Pancreas (tissue), 10 donors: ENCODE data around the gene CHD8. TPM values are rescaled to one million over a fixed set of nuclear protein-coding genes. Genes with fewer than 3 reads are reported as not detected.

Experiments
- ATAC-seq, 4 donors: fragments of 200-7000 bp; cut with Tn5 transposase; one replicate each; pipeline versions ENCODE4 v1.8.0 to v1.9.1; 2020; ENCODE audit warnings: mild to moderate bottlenecking in 4 of 4, moderate library complexity in 4 of 4
- DNase-seq, 6 donors: peaks; one replicate each; pipeline ENCODE4 v3.0.0-alpha.2; 2020
- FAIRE-seq: peaks from 2 replicates; lab custom pipeline; 2012; peaks lifted over from hg19 to GRCh38; lab: Jason Lieb, UNC
- H3K27ac ChIP-seq, 4 donors: fragments of 200-600 bp; sonication (generic); 1 replicate in 3 of 4; 2 replicates in 1 of 4; pipeline versions ENCODE4 v1.5.0 to v1.8.0; 2020
- H3K27me3 ChIP-seq, 4 donors: fragments of 200-600 bp; one replicate each; pipeline ENCODE4 v1.8.0; 2021
- H3K36me3 ChIP-seq, 3 donors: fragments of 200-600 bp; sonication (generic) in 1 of 3; one replicate each; pipeline versions ENCODE4 v1.5.0 to v1.8.0; 2020 to 2021
- H3K4me1 ChIP-seq, 3 donors: fragments of 200-600 bp; one replicate each; pipeline ENCODE4 v1.8.0; 2021
- H3K4me3 ChIP-seq, 4 donors: fragments of 200-600 bp; sonication (generic) in 2 of 4; one replicate each; pipeline versions ENCODE4 v1.5.0 to v1.8.0; 2020 to 2021
- H3K9me3 ChIP-seq, 4 donors: fragments of 200-600 bp; one replicate each; pipeline ENCODE4 v1.8.0; 2021
- WGBS, 2 donors: extraction: QIAGEN DNeasy Blood & Tissue Kit; methylation state at CpG; one replicate each; pipeline ENCODE4 v1.1.7; 2013; 5-methylcytosine and 5-hydroxymethylcytosine counted together
- intact Hi-C, 3 donors: fragments of 100-400 bp; cut with DNase I; formaldehyde crosslinking; loops; one replicate each; pipeline versions ENCODE4 v1.11.1 to v1.14.2; 2022
- polyA plus RNA-seq, 2 donors: library from polyadenylated mRNA; stranded (reverse); fragments of 200-250 nt; gene quantifications; one replicate each; pipeline ENCODE4 v1.2.3, GENCODE V29; 2013
- total RNA-seq, 6 donors: library from RNA; stranded (reverse); fragmentation: NEBNext Ultra II Directional in 4 of 6; extraction: Animal tissue kit (Norgen Biotek cat#: 25700) in 4 of 6; gene quantifications; one replicate each; pipeline versions ENCODE4 v1.2.1 to v1.2.4, GENCODE V29; 2021 to 2023
- TF ChIP-seq, protein P1 (sequence below), 4 donors: fragments of 200-600 bp; sonication (generic) in 3 of 4; IDR thresholded peaks; one replicate each; pipeline versions ENCODE4 v1.5.0 to v1.8.0; 2021; ENCODE audit warnings: antibody characterized with exemption in 4 of 4
- donor health status: healthy with polysubstance abuse.
- donor health status: DM: no; HTN: no; CAD: no; lungs with moderate emphysema.
- donor health status: DM: no; HTN: no; CAD: no.
- donor health status: control.
- donor health status: control.
- donor health status: Bipolar disorder and iron deficiency.
- donor health status: DM: yes; HTN: yes; CAD: no.
- donor health status: DM: no; HTN: no; CAD: no.
- donor health status: DM: no; HTN: no; CAD: no.
- donor health status: DM: yes; HTN: yes; CAD: no.

CHD8 gene
- total and polyA plus RNA-seq, 8 donors, result 20.5 to 42.4 (median 25.6) TPM

DNA sequence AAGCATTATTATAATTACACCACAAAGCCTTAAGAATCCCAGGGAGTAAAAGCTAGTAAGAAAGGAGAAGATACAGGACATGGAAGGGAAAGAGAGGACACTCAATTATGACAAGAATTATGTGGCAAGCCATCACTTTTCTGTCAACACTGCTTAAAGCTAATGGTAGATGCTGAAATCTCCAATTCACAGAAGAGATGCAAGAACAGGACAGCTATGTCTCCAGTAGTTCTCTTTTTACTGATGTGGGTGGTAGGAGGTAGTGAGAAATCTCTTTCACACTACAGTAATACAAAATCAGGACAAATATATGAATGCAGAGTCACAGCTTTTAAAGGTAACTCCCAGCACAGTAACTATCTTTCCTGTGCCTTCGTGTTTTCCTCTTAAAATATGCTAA is 29.2 kb downstream of the CHD8 start:
- FAIRE-seq, result no peak
- H3K36me3 ChIP-seq, result peaks cover 4 to 38% (median 28%) of the 10 kb centered on the region in 3 donors
- DNase-seq, result no peak
- H3K4me1 ChIP-seq, result peaks cover 0 to 3% (median 0%) of the 10 kb centered on the region in 3 donors
- intact Hi-C loops, result no loop called here
- 79 to 100% methylated on average over 1 of the region's 1 CpG for WGBS, 2 donors
- H3K27ac ChIP-seq, result no peak overlapping the region
- no peaks in the 10 kb centered on the region for H3K27me3 ChIP-seq
- no peaks in the 10 kb centered on the region for H3K9me3 ChIP-seq
- ATAC-seq, result no peak
- no peak overlapping the region for H3K4me3 ChIP-seq
- TF ChIP-seq, protein P1, sequence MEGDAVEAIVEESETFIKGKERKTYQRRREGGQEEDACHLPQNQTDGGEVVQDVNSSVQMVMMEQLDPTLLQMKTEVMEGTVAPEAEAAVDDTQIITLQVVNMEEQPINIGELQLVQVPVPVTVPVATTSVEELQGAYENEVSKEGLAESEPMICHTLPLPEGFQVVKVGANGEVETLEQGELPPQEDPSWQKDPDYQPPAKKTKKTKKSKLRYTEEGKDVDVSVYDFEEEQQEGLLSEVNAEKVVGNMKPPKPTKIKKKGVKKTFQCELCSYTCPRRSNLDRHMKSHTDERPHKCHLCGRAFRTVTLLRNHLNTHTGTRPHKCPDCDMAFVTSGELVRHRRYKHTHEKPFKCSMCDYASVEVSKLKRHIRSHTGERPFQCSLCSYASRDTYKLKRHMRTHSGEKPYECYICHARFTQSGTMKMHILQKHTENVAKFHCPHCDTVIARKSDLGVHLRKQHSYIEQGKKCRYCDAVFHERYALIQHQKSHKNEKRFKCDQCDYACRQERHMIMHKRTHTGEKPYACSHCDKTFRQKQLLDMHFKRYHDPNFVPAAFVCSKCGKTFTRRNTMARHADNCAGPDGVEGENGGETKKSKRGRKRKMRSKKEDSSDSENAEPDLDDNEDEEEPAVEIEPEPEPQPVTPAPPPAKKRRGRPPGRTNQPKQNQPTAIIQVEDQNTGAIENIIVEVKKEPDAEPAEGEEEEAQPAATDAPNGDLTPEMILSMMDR (IDR thresholded peaks at IDR 0.05), result no peak

DNA sequence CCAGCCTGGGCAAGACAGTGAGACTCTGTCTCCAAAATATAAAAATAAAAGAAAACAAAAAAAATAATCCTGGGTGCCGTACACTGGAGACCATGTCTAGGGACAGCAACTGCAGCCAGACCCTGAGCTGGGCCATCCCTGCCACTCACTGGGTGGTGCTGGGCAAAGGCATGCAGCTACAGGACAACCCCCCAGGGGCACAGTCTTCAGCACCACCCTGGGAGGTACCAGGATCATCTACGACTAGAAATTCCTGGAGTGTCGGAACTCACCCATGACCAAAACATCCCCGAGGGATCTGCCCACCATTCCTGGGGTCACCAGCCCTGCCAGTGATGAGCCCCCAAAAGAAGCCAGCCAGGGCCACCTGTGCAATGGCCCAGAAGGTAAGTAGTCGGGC is 36.4 kb downstream of the CHD8 start:
- TF ChIP-seq, protein P1 (IDR thresholded peaks at IDR 0.05), result no peak
- FAIRE-seq (no peak), ATAC-seq (no peak), DNase-seq (no peak)
- H3K27me3 ChIP-seq, result no peaks in the 10 kb centered on the region
- WGBS, 2 donors, result 90 to 92% methylated on average over 5 of the region's 5 CpGs
- intact Hi-C loops, result loop anchor here in 1 of 3 donors (10.0 kb wide), 1 partner anchor 55 kb away; no protein-coding TSS in a partner anchor
- no peaks in the 10 kb centered on the region for H3K4me1 ChIP-seq
- no peaks in the 10 kb centered on the region for H3K9me3 ChIP-seq
- H3K27ac ChIP-seq, result no peak overlapping the region
- H3K36me3 ChIP-seq, result peaks cover 4 to 54% (median 35%) of the 10 kb centered on the region in 3 donors
- no peak overlapping the region for H3K4me3 ChIP-seq

DNA sequence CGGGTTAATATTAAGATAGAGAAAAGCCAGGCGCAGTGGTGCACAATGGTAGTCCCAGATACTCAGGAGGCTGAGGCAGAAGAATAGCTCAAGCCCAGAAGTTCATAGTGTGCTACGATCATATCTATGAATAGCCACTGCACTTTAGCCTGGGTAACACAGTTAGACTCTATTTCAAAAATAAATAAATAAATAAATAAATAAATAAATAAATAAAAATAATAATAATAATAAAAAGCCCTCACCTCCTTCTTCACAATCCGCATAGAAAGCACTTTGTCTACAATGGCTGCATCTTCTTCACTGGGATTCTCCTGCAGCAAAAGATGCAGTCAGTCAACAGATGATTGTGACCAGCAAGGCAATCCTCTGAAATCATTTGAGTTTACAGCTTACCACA is 40.6 kb downstream of the CHD8 start:
- Histone ChIP-seq H3K9me3 (no peaks in the 10 kb centered on the region), H3K27me3 (no peaks in the 10 kb centered on the region), H3K27ac (no peak overlapping the region), H3K4me1 (no peaks in the 10 kb centered on the region), H3K4me3 (no peak overlapping the region), H3K36me3 (peaks cover 0 to 67% (median 24%) of the 10 kb centered on the region in 3 donors)
- intact Hi-C loops, result loop anchor here in 1 of 3 donors (10.0 kb wide), 1 partner anchor 51 kb away; no protein-coding TSS in a partner anchor
- ATAC-seq (no peak), DNase-seq (no peak), FAIRE-seq (no peak)
- WGBS, 2 donors, result 91 to 94% methylated on average over 4 of the region's 4 CpGs
- TF ChIP-seq, protein P1 (IDR thresholded peaks at IDR 0.05), result no peak

DNA sequence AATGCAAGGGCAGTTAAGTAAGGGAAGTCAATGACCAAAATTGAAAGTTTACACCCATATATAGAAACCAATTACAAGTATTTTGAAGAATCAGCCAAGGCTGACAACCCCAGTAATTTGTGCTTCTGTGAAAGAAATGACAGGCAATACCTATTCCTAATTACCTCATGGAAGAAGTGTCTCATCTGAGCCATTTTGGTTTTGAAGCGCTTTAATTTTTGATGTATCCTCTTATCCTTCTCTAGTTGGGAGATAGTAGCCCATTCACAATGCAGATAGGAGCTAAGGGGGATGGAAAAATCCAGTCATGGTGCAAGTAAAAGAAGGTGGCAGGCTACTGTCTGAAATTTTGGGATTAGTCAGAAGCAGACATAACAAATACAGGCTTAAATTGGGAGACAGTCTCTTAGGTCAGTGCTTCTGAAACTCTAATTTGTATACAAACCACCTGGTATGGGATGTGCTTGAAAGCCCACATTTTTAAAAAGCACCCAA is 41.7 kb downstream of the CHD8 start:
- FAIRE-seq (no peak), ATAC-seq (no peak), DNase-seq (no peak)
- Histone ChIP-seq H3K36me3 (peaks cover 0 to 69% (median 16%) of the 10 kb centered on the region in 3 donors), H3K27ac (no peak overlapping the region), H3K27me3 (no peaks in the 10 kb centered on the region), H3K9me3 (no peaks in the 10 kb centered on the region), H3K4me3 (no peak overlapping the region), H3K4me1 (no peaks in the 10 kb centered on the region)
- TF ChIP-seq, protein P1 (IDR thresholded peaks at IDR 0.05), result no peak
- 91 to 95% methylated on average over 1 of the region's 1 CpG for WGBS, 2 donors
- intact Hi-C loops, result loop anchor here in 1 of 3 donors (10.0 kb wide), 1 partner anchor 49 kb away; no protein-coding TSS in a partner anchor

DNA sequence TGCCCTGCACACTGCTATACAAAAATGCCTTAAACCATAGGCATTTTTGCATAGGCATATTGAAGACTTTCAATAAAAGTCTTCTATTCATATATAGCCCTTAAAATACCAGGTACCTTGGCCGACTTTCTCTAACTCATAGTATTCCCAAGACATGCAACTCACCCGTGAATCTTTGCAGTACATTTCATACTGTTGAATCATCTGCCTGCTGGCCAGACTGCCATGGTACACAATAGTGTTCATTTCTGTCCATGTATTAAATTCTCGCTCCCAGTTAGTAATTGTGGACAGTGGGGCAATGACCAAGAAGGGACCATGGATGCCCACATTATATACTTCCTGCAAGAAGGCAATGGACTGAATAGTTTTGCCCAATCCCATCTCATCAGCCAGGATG is 47.8 kb downstream of the CHD8 start:
- H3K36me3 ChIP-seq, result peaks cover 16 to 97% (median 23%) of the 10 kb centered on the region in 3 donors
- DNase-seq (no peak), FAIRE-seq (no peak), ATAC-seq (no peak)
- no peak overlapping the region for H3K27ac ChIP-seq
- no peaks in the 10 kb centered on the region for H3K4me1 ChIP-seq
- 77 to 85% methylated on average over 3 of the region's 3 CpGs for WGBS, 2 donors
- H3K4me3 ChIP-seq, result no peak overlapping the region
- H3K9me3 ChIP-seq, result no peaks in the 10 kb centered on the region
- intact Hi-C loops, result no loop called here
- no peaks in the 10 kb centered on the region for H3K27me3 ChIP-seq
- TF ChIP-seq, protein P1 (IDR thresholded peaks at IDR 0.05), result no peak
